HG02763 (cell line): Measurements from ENCODE around the gene SLC5A2.
"Not testable (repeated sequence)": the region's sequence is repeated elsewhere in the genome, so short reads cannot be mapped to it uniquely, and the experiment has no call there.

ENCODE experiments used
- ATAC-seq: cut with Tn5 transposase; IDR thresholded peaks from one replicate; pipeline ENCODE4 v1.9.1; 2021; ENCODE audit warnings: mild to moderate bottlenecking, moderate library complexity; ENCODE audit not compliant: unreplicated experiment

The SLC5A2 gene

GRCh38 chr16:31491778-31492418 lies 9.0 kb downstream of the SLC5A2 start:
- ATAC-seq: no peak

GRCh38 chr16:31493506-31494125 lies 10.7 kb downstream of the SLC5A2 start:
- ATAC-seq: no peak

GRCh38 chr16:31496670-31497069 lies 13.7 kb downstream of the SLC5A2 start:
- ATAC-seq: no peak

GRCh38 chr16:31498493-31498892 lies 15.6 kb downstream of the SLC5A2 start:
- ATAC-seq: no peak

DNA sequence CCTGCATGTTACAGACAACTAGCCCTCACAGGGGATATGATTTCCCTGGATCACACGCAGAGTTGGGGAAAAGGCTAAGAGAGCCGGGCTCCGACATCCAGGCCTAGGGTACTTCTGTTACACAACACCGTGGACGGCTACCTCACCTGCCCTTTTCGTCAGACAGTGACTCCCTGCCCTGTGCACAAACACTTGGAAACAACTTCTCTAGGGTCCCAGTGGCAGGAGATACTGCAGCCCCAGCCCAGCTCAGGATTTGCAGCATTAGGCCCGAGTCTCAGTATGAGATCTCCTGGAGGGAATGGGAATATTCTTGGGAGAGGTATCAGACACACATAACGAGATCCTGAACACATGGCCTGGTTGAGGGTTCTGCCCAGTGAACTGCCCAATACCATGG lies 17.0 kb downstream of the SLC5A2 start:
- ATAC-seq: no peak

DNA sequence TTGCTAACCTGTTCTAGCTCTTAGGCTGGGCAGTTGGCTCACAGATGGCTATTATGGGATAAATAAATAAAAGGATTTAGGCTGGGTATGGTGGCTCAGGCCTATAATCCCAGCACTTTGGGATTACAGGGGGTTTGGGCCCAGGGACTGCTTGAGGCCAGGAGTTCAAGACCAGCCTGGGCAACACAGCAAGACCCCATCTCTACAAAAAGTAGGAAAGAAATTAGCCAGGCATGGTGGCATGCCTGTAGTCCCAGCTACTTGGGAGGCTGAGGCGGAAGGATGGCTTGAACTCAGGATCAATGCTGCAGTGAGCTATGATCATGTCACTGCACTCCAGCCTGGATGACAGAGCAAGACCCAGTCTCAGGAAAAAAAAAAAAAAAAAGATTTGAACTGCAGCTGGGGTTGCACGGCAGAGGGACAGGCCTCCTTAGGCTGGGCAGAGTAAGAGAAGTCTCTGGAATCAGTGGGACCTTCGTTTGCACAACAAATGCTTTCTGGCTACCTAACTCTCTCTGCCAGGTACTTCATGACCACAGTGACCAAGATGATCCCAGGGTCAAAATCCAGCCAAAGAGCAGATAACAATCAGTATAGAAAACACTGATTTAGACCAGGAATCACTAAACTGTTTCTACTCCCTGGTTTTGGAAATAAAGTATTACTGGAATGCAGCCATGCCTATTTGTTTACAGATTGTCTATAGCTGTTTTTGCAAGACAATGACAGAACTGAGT lies 18.5 kb downstream of the SLC5A2 start:
- ATAC-seq: no peak

GRCh38 chr16:31501966-31502348 lies 19.0 kb downstream of the SLC5A2 start:
- no peak for ATAC-seq

- no peak for ATAC-seq
These were observed 20.1 kb downstream of the SLC5A2 start for GRCh38 chr16:31502981-31503380.

- ATAC-seq: not testable (repeated sequence)
These were observed 20.6 kb downstream of the SLC5A2 start for GRCh38 chr16:31503555-31503954.

DNA sequence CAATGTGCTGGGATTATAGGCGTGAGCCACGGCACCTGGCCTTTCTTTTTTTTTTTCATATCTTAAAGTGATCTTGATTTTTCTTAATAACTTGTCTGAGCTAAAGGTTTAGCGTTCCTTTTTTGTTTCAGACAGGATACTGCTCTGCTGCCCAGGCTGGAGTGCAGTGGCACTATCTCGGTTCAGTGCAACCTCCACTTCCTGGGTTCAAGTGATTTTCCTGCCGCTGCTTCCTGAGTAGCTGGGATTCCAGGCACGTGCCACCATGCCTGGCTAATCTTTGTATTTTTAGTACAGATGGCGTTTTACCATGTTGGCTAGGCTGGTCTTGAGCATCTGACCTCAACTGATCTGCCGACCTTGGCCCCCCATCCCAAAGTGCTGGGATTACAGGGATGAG lies 21.2 kb downstream of the SLC5A2 start:
- ATAC-seq: no peak

DNA sequence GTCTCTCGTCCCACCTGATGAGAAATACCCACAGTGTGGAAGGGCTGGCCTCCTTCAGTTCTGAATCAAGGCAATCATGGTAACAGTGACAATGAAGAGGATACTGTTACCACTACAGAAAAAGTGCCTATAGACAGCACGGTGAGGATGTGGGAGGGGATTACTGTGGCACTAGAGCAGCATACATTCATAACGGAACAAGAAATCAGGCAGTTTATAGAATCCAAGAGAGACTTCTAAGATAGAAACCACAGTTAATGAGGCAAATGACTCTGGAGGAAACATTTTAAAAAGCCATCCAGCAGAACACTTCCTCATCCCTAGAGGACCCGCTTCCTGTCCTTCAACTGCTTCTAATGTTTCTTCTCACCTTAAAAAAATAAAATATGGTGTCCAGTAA lies 22.6 kb downstream of the SLC5A2 start:
- no peak for ATAC-seq

DNA sequence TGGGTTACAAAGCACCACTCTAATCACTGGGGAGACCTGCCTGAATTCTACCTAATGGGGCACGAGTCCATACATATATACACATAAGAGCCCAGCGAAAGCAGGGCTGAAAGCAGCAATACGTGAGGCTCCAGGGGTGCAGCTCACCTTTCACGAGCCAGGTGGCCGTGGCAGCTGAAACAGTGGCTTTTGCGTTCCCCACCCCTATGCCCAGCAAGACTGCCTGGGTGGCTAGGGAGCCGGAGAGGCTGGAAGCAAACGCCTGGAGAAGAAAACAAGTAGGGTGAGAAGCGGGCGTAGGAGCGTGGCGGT lies 24.6 kb downstream of the SLC5A2 start:
- no peak for ATAC-seq

DNA sequence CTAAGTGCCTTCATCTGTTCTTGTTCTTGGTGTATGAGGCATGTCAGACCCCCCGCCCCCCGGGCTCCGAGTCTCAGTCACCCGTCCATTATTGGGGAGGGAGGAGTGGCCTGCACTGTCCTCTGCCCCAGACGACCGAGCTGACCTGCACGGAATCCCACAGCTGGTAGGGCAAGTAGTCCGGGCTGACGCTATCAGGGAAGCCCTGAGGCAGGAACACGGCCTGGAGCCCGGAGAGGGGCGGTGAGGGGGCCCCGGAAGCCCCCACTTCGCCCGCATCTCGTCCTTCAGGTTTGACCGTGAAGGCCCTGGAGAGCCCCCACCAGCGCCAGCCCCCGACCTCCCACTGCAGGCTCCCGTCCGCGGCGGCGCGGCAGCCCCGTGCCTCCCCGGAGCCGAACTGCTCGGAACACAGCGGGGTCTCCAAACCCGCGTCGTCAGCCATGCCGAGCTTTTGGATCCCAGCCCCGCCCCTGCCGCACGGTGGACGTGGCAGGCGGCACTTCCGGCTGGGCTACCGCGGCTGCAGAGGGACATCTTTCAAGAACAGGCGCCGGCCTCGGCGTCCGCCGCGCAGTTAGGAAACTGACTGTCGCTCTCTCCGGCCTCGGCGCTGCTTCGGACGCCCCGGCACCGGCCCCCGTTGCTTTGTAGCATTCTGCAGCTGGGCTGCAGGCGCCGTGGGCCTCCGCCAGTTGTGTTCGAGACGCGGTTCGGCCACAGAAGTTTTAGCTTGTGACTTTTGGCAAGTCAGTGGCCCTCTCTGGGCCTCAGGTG lies 25.2 kb downstream of the SLC5A2 start, which contains the start of gene RUSF1:
TSS of gene RUSF1 (minus strand) at position 463 of the 777 bp plus-strand sequence. CDS start at position 445, 18 bp downstream.
- ATAC-seq: peak; percentile 94

GRCh38 chr16:31508706-31509195 lies 25.8 kb downstream of the SLC5A2 start:
- ATAC-seq: no peak

- no peak for ATAC-seq
These were observed 30.2 kb downstream of the SLC5A2 start for GRCh38 chr16:31513126-31513525.

DNA sequence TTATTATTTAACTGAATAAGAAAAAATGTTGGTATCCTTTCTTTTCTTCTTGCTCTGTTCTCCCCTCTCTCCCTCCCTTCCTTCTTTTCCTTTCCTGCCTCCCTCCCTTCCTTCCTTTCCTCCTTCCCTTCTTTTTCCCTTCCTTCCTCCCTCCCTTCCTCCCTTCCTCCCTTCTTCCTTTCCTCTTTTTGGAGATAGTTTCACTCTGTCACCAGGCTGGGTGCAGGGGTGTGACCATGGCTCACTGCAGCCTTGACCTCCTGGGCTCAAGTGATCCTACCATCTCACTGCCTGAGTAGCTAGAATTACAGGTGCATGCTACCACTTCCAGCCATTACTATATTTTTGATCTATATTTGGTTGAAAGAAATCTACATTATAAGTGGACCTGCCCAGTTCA lies 31.0 kb downstream of the SLC5A2 start:
- ATAC-seq: no peak

GRCh38 chr16:31517800-31518402 lies 35.0 kb downstream of the SLC5A2 start:
- ATAC-seq: no peak

DNA sequence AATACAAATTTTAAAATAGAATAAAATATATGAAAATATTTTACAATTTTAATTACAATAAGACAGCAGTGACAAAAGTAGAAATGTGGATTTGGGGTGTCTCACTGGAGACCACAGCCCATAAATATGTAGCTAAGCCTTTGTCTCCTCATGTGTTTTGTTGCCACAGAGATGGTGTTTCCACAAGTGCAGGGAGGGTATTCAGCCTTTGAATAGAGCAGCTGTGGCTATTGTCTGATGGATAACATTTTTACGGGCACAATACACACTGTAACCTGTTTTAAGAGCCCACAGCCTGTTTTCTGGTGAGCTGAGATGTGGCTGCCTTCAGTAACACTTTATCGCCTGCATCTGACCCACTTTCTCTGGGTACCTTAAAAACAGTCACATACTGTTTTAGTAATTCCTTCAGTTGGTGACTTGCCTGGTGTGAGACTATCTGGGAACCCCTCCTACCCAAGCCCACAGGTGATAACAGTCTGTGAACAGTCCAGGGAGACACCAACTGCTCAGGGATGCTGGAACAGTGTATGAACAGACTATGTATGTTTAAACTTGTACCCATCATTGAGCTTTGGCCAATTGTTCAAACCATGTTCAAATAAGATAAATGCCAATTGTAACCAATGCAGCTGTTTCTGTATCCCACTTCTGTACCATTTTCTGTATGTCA lies 37.0 kb downstream of the SLC5A2 start:
- no peak for ATAC-seq

- ATAC-seq: no peak
These were observed 38.4 kb downstream of the SLC5A2 start for GRCh38 chr16:31521368-31521767.

DNA sequence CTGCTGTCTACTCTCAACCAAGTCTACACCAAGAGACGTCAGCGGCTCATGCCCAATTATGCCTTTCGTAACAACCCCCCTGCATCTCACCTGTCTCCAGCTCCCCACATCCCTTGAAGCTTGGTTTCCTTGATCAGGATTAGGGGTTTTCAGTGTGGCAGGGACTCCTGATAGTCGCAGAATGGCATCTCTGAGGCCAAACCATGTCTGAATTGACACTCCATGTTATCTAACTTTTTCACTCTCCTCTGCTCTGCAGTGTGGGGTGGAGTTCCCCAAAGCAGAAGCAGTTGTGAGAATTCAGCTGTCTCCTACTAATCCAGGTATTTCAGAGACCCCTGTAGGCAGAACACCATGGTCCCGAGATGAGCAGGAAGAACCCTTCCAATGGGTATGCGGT lies 39.1 kb downstream of the SLC5A2 start:
- no peak for ATAC-seq
